Measurements from ENCODE around the gene PLCB4. TPM values are rescaled to one million over a fixed set of nuclear protein-coding genes. Genes with fewer than 3 reads are reported as not detected.
"Not testable (repeated sequence)": the region's sequence is repeated elsewhere in the genome, so short reads cannot be mapped to it uniquely, and the experiment has no call there.

Gene PLCB4
- total RNA-seq, 1 donor from 2014 or later: 38.0 TPM

GRCh38 chr20:9377007-9377406 lies 308.1 kb downstream of the PLCB4 start:
- Histone ChIP-seq H3K4me3 (no peak overlapping the region), H3K36me3 (no peaks in the 10 kb centered on the region), H3K9me3 (no peaks in the 10 kb centered on the region), H3K27me3 (no peaks in the 10 kb centered on the region), H3K4me1 (peaks cover 3 to 27% of the 10 kb centered on the region in 2 donors), H3K27ac (no peak overlapping the region)
- TF ChIP-seq CTCF (IDR thresholded peaks at IDR 0.05): no peak
- DNase-seq (ENCODE audit: low spot score in 2 of 2): no peak
- intact Hi-C loops (cut with DNase I): no loop called here

- H3K27ac ChIP-seq; DNase-seq (ENCODE audit: low spot score in 2 of 2); intact Hi-C loops (cut with DNase I); H3K9me3 ChIP-seq; H3K36me3 ChIP-seq; H3K27me3 ChIP-seq; H3K4me1 ChIP-seq; H3K4me3 ChIP-seq: not testable (repeated sequence)
Measured at GRCh38 chr20:9385345-9386310, 316.7 kb downstream of the PLCB4 start.

- H3K4me1 ChIP-seq: peaks cover 0 to 16% of the 10 kb centered on the region in 2 donors
- no peak for DNase-seq (ENCODE audit: low spot score in 2 of 2)
- no peaks in the 10 kb centered on the region for H3K27me3 ChIP-seq
- no peaks in the 10 kb centered on the region for H3K36me3 ChIP-seq
- H3K4me3 ChIP-seq: no peak overlapping the region
- H3K9me3 ChIP-seq: no peaks in the 10 kb centered on the region
- intact Hi-C loops (cut with DNase I): no loop called here
- H3K27ac ChIP-seq: no peak overlapping the region
- no peak for TF ChIP-seq CTCF (IDR thresholded peaks at IDR 0.05)
Measured at GRCh38 chr20:9388160-9388812, 319.4 kb downstream of the PLCB4 start.

- Histone ChIP-seq H3K4me1 (peaks cover 0 to 16% of the 10 kb centered on the region in 2 donors), H3K4me3 (no peak overlapping the region), H3K27me3 (no peaks in the 10 kb centered on the region), H3K27ac (no peak overlapping the region), H3K36me3 (no peaks in the 10 kb centered on the region), H3K9me3 (no peaks in the 10 kb centered on the region)
- intact Hi-C loops (cut with DNase I): no loop called here
- no peak for DNase-seq (ENCODE audit: low spot score in 2 of 2)
- no peak for TF ChIP-seq CTCF (IDR thresholded peaks at IDR 0.05)
Measured at GRCh38 chr20:9388813-9389161, 319.9 kb downstream of the PLCB4 start.

- Histone ChIP-seq H3K9me3 (no peaks in the 10 kb centered on the region), H3K4me1 (peaks cover 0 to 16% of the 10 kb centered on the region in 2 donors), H3K27me3 (no peaks in the 10 kb centered on the region), H3K4me3 (no peak overlapping the region), H3K36me3 (no peaks in the 10 kb centered on the region), H3K27ac (peak overlapping the region in 1 of 2 donors; percentile 15)
- DNase-seq (ENCODE audit: low spot score in 2 of 2): no peak
- no peak for TF ChIP-seq CTCF (IDR thresholded peaks at IDR 0.05)
- intact Hi-C loops (cut with DNase I): no loop called here
Measured at GRCh38 chr20:9389346-9389745, 320.5 kb downstream of the PLCB4 start.

GRCh38 chr20:9390441-9390840 lies 321.6 kb downstream of the PLCB4 start:
- intact Hi-C loops (cut with DNase I): loop anchor here (5.0 kb wide), 1 partner anchor 33 kb away; no protein-coding TSS in a partner anchor
- Histone ChIP-seq H3K9me3 (no peaks in the 10 kb centered on the region), H3K27ac (peak overlapping the region in 1 of 2 donors; percentile 38), H3K27me3 (no peaks in the 10 kb centered on the region), H3K4me1 (peaks cover 0 to 16% of the 10 kb centered on the region in 2 donors), H3K36me3 (no peaks in the 10 kb centered on the region), H3K4me3 (no peak overlapping the region)
- no peak for TF ChIP-seq CTCF (IDR thresholded peaks at IDR 0.05)
- no peak for DNase-seq (ENCODE audit: low spot score in 2 of 2)
